CD14-positive monocyte (primary cell): ENCODE data around the gene ECHDC3. TPM values are rescaled to one million over a fixed set of nuclear protein-coding genes. Genes with fewer than 3 reads are reported as not detected.

Source experiments
- DNase-seq, 3 donors: peaks; one replicate each; pipeline ENCODE4 v3.0.0-alpha.2; 2011 to 2022
- H2AFZ ChIP-seq: 2 replicates; pipeline ENCODE4 v1.6.0; 2012; ENCODE audit warnings: mild to moderate bottlenecking, low read depth, low read length, inconsistent platforms; ENCODE audit not compliant: insufficient read depth, poor library complexity, severe bottlenecking
- H3K27ac ChIP-seq, 2 donors: 1 replicate in 1 of 2; 2 replicates in 1 of 2; pipeline ENCODE4 v1.5.1; 2012 to 2013; ENCODE audit warnings: low read length in 2 of 2, control low read depth in 1 of 2, inconsistent platforms in 1 of 2, low read depth in 1 of 2, mild to moderate bottlenecking in 1 of 2
- H3K27me3 ChIP-seq, 2 donors: one replicate each; pipeline versions ENCODE4 v1.6.0 to v1.6.1; 2011 to 2013; ENCODE audit warnings: low read length in 2 of 2; ENCODE audit not compliant: control insufficient read depth in 2 of 2, insufficient read depth in 2 of 2
- H3K36me3 ChIP-seq, 2 donors: replicated peaks in 1 of 2; 1 replicate in 1 of 2; 2 replicates in 1 of 2; pipeline versions ENCODE4 v1.5.1 to v1.6.1; 2012 to 2013; ENCODE audit warnings: low read length in 2 of 2, control low read depth in 1 of 2, inconsistent platforms in 1 of 2, mild to moderate bottlenecking in 1 of 2; ENCODE audit not compliant: insufficient read depth in 2 of 2, control insufficient read depth in 1 of 2
- H3K4me1 ChIP-seq, 2 donors: 1 replicate in 1 of 2; 2 replicates in 1 of 2; pipeline versions ENCODE4 v1.5.1 to v1.6.1; 2012 to 2013; ENCODE audit warnings: low read length in 2 of 2, control low read depth in 1 of 2, inconsistent platforms in 1 of 2, mild to moderate bottlenecking in 1 of 2, moderate library complexity in 1 of 2; ENCODE audit not compliant: insufficient read depth in 2 of 2, control insufficient read depth in 1 of 2
- H3K4me2 ChIP-seq: replicated peaks from 2 replicates; pipeline ENCODE3; 2012; ENCODE audit warnings: low read length, moderate library complexity, mild to moderate bottlenecking; ENCODE audit not compliant: poor library complexity, severe bottlenecking; ENCODE audit errors: extremely low read depth
- H3K4me3 ChIP-seq, 3 experiments: fragments of 200-600 bp in 1 of 3; sonication (generic) in 1 of 3; replicated peaks in 1 of 3; 1 replicate in 2 of 3; 2 replicates in 1 of 3; pipeline ENCODE4 v1.5.1; 2011 to 2013; ENCODE audit warnings: low read length in 3 of 3, mild to moderate bottlenecking in 3 of 3, control low read depth in 2 of 3, low read depth in 2 of 3, inconsistent platforms in 1 of 3, moderate library complexity in 1 of 3
- H3K79me2 ChIP-seq: 2 replicates; pipeline ENCODE4 v1.6.0; 2012; ENCODE audit warnings: mild to moderate bottlenecking, control low read depth, inconsistent platforms, low read length, moderate library complexity; ENCODE audit not compliant: insufficient read depth
- H3K9ac ChIP-seq: 2 replicates; pipeline ENCODE4 v1.6.0; 2017; ENCODE audit warnings: low read length, mild to moderate bottlenecking; ENCODE audit not compliant: insufficient read depth, poor library complexity, severe bottlenecking
- H3K9me3 ChIP-seq, 2 donors: replicated peaks in 1 of 2; 1 replicate in 1 of 2; 2 replicates in 1 of 2; pipeline versions ENCODE4 v1.5.1 to v1.6.1; 2012 to 2013; ENCODE audit warnings: low read length in 2 of 2, control low read depth in 1 of 2; ENCODE audit not compliant: control insufficient read depth in 1 of 2, insufficient read depth in 1 of 2
- H4K20me1 ChIP-seq: 2 replicates; pipeline ENCODE4 v1.6.0; 2012; ENCODE audit warnings: mild to moderate bottlenecking, low read length, control low read depth, moderate library complexity; ENCODE audit not compliant: insufficient read depth
- H3K27ac Mint-ChIP-seq, 7 donors: one replicate each; pipeline ENCODE4 v1.8.0; 2020; ENCODE audit warnings: mild to moderate bottlenecking in 7 of 7, mixed read lengths in 7 of 7, moderate library complexity in 6 of 7, inconsistent platforms in 2 of 7
- H3K27me3 Mint-ChIP-seq, 3 donors: one replicate each; pipeline ENCODE4 v1.8.0; 2021 to 2022; ENCODE audit warnings: low read depth in 3 of 3, mild to moderate bottlenecking in 3 of 3, mixed read lengths in 3 of 3, moderate library complexity in 3 of 3, inconsistent platforms in 1 of 3
- H3K36me3 Mint-ChIP-seq, 2 donors: one replicate each; pipeline ENCODE4 v1.8.0; 2020; ENCODE audit warnings: mixed read lengths in 2 of 2, inconsistent platforms in 1 of 2, mild to moderate bottlenecking in 1 of 2
- H3K4me1 Mint-ChIP-seq: one replicate; pipeline ENCODE4 v1.8.0; 2020; ENCODE audit warnings: mild to moderate bottlenecking, mixed read lengths
- H3K4me3 Mint-ChIP-seq, 2 donors: one replicate each; pipeline ENCODE4 v1.8.0; 2020; ENCODE audit warnings: mild to moderate bottlenecking in 2 of 2, mixed read lengths in 2 of 2, moderate library complexity in 1 of 2
- H3K9me3 Mint-ChIP-seq, 7 donors: one replicate each; pipeline ENCODE4 v1.8.0; 2020 to 2022; ENCODE audit warnings: mixed read lengths in 7 of 7, mild to moderate bottlenecking in 6 of 7, moderate library complexity in 6 of 7, inconsistent platforms in 2 of 7
- WGBS: methylation state at CpG from one replicate; pipeline ENCODE4 v1.1.5; 2013; ENCODE audit warnings: missing lambda C conversion rate; ENCODE audit not compliant: insufficient coverage; 5-methylcytosine and 5-hydroxymethylcytosine counted together
- intact Hi-C, 2 donors: fragments of 100-400 bp; cut with micrococcal nuclease; formaldehyde crosslinking; loops; one replicate each; pipeline versions ENCODE4 v1.15.0 to v1.15.1; 2023
- polyA plus RNA-seq, 3 donors: library from polyadenylated mRNA; depleted of rRNA in 1 of 3; unstranded in 2 of 3; stranded (reverse) in 1 of 3; fragments of 300-500 nt in 2 of 3; fragments of >200 nt in 1 of 3; fragmentation: Illumina TruSeq in 2 of 3; gene quantifications; 1 replicate in 2 of 3; 2 replicates in 1 of 3; pipeline ENCODE4 v1.2.3, GENCODE V29; 2012 to 2021
- TF ChIP-seq, protein P1 (sequence below): fragments of 200-600 bp; IDR thresholded peaks from one replicate; pipeline ENCODE4 v1.8.0; 2022; ENCODE audit warnings: antibody characterized with exemption, mild to moderate bottlenecking

ECHDC3 gene
- polyA plus RNA-seq, 3 donors, result 9.2 to 10.6 (median 9.4) TPM

DNA sequence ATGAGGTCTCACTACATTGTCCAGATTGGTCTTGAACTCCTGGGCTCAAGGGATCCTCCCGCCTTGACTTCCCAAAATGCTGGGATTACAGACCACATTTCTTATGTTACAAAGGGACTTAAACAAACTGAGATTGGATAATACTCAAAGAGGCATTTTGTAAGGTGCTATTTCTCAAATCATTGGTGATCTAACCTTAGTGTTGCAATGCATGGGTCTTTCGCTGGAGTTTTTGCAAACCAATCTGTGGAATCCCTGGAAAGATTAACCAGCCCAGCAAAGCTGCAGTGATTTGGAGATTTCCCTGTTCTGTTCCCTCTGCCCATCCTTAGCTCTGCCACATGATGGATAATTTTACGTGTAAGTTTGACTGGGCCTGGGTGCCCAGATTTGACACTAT, 20.4 kb upstream of the ECHDC3 start:
- peak in 1 of 3 donors; percentile 14 for DNase-seq
- Histone ChIP-seq H3K79me2 (no peaks in the 10 kb centered on the region), H3K36me3 (no peaks in the 10 kb centered on the region), H3K9ac (no peak overlapping the region), H3K4me3 (no peak overlapping the region), H3K4me1 (peaks cover 35 to 40% of the 10 kb centered on the region in 2 donors), H3K27me3 (no peaks in the 10 kb centered on the region), H2AFZ (no peak overlapping the region), H4K20me1 (no peaks in the 10 kb centered on the region), H3K4me2 (no peak overlapping the region), H3K27ac (no peak overlapping the region), H3K9me3 (peaks cover under 1 to 5% of the 10 kb centered on the region in 2 donors)
- Mint-ChIP-seq H3K4me3 (no peak overlapping the region), H3K9me3 (peaks cover 4 to 10% (median 8%) of the 10 kb centered on the region in 7 donors), H3K4me1 (peaks cover 44% of the 10 kb centered on the region), H3K27ac (no peak overlapping the region), H3K27me3 (peaks cover 0 to 6% (median 2%) of the 10 kb centered on the region in 3 donors), H3K36me3 (peaks cover 0 to 3% of the 10 kb centered on the region in 2 donors)
- TF ChIP-seq, protein P1, sequence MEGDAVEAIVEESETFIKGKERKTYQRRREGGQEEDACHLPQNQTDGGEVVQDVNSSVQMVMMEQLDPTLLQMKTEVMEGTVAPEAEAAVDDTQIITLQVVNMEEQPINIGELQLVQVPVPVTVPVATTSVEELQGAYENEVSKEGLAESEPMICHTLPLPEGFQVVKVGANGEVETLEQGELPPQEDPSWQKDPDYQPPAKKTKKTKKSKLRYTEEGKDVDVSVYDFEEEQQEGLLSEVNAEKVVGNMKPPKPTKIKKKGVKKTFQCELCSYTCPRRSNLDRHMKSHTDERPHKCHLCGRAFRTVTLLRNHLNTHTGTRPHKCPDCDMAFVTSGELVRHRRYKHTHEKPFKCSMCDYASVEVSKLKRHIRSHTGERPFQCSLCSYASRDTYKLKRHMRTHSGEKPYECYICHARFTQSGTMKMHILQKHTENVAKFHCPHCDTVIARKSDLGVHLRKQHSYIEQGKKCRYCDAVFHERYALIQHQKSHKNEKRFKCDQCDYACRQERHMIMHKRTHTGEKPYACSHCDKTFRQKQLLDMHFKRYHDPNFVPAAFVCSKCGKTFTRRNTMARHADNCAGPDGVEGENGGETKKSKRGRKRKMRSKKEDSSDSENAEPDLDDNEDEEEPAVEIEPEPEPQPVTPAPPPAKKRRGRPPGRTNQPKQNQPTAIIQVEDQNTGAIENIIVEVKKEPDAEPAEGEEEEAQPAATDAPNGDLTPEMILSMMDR, result no peak
- intact Hi-C loops, result no loop called here
- 67% methylated on average over 1 of the region's 3 CpGs for WGBS

DNA sequence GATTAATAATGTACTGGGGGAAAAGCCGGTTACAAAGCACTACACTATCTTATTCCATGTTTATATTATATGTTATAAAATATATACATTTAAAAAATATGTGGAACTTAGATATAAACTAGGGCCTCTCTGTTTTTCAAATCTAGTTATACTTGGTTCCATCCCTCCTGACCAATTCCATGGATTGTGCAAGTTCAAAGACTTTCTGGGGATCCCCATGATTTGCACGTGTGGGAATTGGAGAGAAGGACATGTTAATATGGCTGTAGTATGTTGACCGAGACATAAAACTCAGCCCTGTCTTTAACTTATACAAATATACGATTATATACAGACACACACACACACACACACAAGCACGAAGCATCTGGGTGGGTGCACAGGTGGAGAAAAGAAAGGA, 18.8 kb upstream of the ECHDC3 start:
- H3K4me1 Mint-ChIP-seq, result peaks cover 33% of the 10 kb centered on the region
- Histone ChIP-seq H3K4me2 (no peak overlapping the region), H3K4me1 (peaks cover 26 to 28% of the 10 kb centered on the region in 2 donors), H3K4me3 (no peak overlapping the region), H3K27me3 (no peaks in the 10 kb centered on the region), H3K27ac (no peak overlapping the region), H3K9ac (no peak overlapping the region), H3K9me3 (peaks cover 0 to 2% of the 10 kb centered on the region in 2 donors), H3K79me2 (no peaks in the 10 kb centered on the region), H2AFZ (no peak overlapping the region), H3K36me3 (no peaks in the 10 kb centered on the region), H4K20me1 (no peaks in the 10 kb centered on the region)
- TF ChIP-seq, protein P1, result no peak
- intact Hi-C loops, result no loop called here
- H3K27ac Mint-ChIP-seq, result no peak overlapping the region
- WGBS, result no CpG with 5 or more reads among the region's 5 CpGs
- H3K4me3 Mint-ChIP-seq, result no peak overlapping the region
- H3K36me3 Mint-ChIP-seq, result peaks cover 0 to 3% of the 10 kb centered on the region in 2 donors
- peaks cover 1 to 8% (median 4%) of the 10 kb centered on the region in 7 donors for H3K9me3 Mint-ChIP-seq
- H3K27me3 Mint-ChIP-seq, result peaks cover 0 to 8% (median 3%) of the 10 kb centered on the region in 3 donors
- DNase-seq, result no peak
